ENCODE measurements around the gene SLC29A1. TPM values are rescaled to one million over a fixed set of nuclear protein-coding genes. Genes with fewer than 3 reads are reported as not detected.

The SLC29A1 gene
- total and polyA plus RNA-seq, 4 donors, result 15.1 to 67.2 (median 16.7) TPM

GRCh38 chr6:44228836-44229235, 5.4 kb downstream of the SLC29A1 start:
- Histone ChIP-seq H3K36me3 (ENCODE audit: control insufficient read depth in 4 of 4, insufficient read depth in 3 of 4, low read depth in 1 of 4, low read length in 3 of 4) (peaks cover 0 to 4% (median 2%) of the 10 kb centered on the region in 4 donors), H3K4me3 (ENCODE audit: low read depth in 1 of 3, low read length in 3 of 3) (no peak overlapping the region), H3K27me3 (ENCODE audit: control insufficient read depth in 4 of 4, insufficient read depth in 4 of 4, low read length in 3 of 4) (no peaks in the 10 kb centered on the region), H3K9ac (ENCODE audit: low read depth in 1 of 2, low read length in 2 of 2) (peak overlapping the region in 1 of 2 donors; percentile 14), H3K4me1 (ENCODE audit: control insufficient read depth in 4 of 4, insufficient read depth in 4 of 4, low read length in 3 of 4) (peaks cover 43 to 92% (median 81%) of the 10 kb centered on the region in 4 donors), H3K27ac (ENCODE audit: low read depth in 1 of 2, low read length in 2 of 2) (peak overlapping the region; percentile 69 to 75), H3K9me3 (ENCODE audit: control insufficient read depth in 4 of 4, low read length in 3 of 4) (no peaks in the 10 kb centered on the region)
- WGBS, result 35% methylated on average over 5 of the region's 5 CpGs
- DNase-seq (ENCODE audit: low spot score), result no peak
- TF ChIP-seq TAF1 (conservative IDR thresholded peaks at IDR 0.05) (no peak), YY1 (IDR thresholded peaks at IDR 0.05) (no peak), NR2F2 (IDR thresholded peaks at IDR 0.05) (peak; percentile 7), EGR1 (IDR thresholded peaks at IDR 0.05; ENCODE audit: low read depth in 2 of 2) (no peak)

GRCh38 chr6:44229376-44230033, 6.1 kb downstream of the SLC29A1 start:
- Histone ChIP-seq H3K9ac (ENCODE audit: low read depth in 1 of 2, low read length in 2 of 2) (no peak overlapping the region), H3K36me3 (ENCODE audit: control insufficient read depth in 4 of 4, insufficient read depth in 3 of 4, low read depth in 1 of 4, low read length in 3 of 4) (peaks cover 0 to 4% (median 2%) of the 10 kb centered on the region in 4 donors), H3K9me3 (ENCODE audit: control insufficient read depth in 4 of 4, low read length in 3 of 4) (no peaks in the 10 kb centered on the region), H3K4me1 (ENCODE audit: control insufficient read depth in 4 of 4, insufficient read depth in 4 of 4, low read length in 3 of 4) (peaks cover 42 to 92% (median 81%) of the 10 kb centered on the region in 4 donors), H3K27ac (ENCODE audit: low read depth in 1 of 2, low read length in 2 of 2) (peak overlapping the region; percentile 69 to 75), H3K27me3 (ENCODE audit: control insufficient read depth in 4 of 4, insufficient read depth in 4 of 4, low read length in 3 of 4) (no peaks in the 10 kb centered on the region), H3K4me3 (ENCODE audit: low read depth in 1 of 3, low read length in 3 of 3) (no peak overlapping the region)
- TF ChIP-seq CTCF (IDR thresholded peaks at IDR 0.05; ENCODE audit: low read depth, low read length, missing input control), result no peak
- TF ChIP-seq SP1 (IDR thresholded peaks at IDR 0.05), result peak; percentile 76
- peak; percentile 49 for TF ChIP-seq MAX (IDR thresholded peaks at IDR 0.05)
- peak; percentile 89 to 92 for TF ChIP-seq RXRA (IDR thresholded peaks at IDR 0.05)
- TF ChIP-seq YY1 (IDR thresholded peaks at IDR 0.05), result peak; percentile 75
- TF ChIP-seq RAD21 (IDR thresholded peaks at IDR 0.05), result peak; percentile 26 to 41
- peak in 1 of 2 donors; percentile 16 for TF ChIP-seq EGR1 (IDR thresholded peaks at IDR 0.05; ENCODE audit: low read depth in 2 of 2)
- peak; percentile 63 to 79 for TF ChIP-seq HNF4A (conservative IDR thresholded peaks at IDR 0.05)
- peak; percentile 29 for TF ChIP-seq REST (IDR thresholded peaks at IDR 0.05)
- TF ChIP-seq ZBTB33 (IDR thresholded peaks at IDR 0.05), result peak; percentile 42
- no peak for TF ChIP-seq FOXA1 (IDR thresholded peaks at IDR 0.05)
- peak; percentile 26 for TF ChIP-seq ATF3 (IDR thresholded peaks at IDR 0.05)
- no peak for TF ChIP-seq FOXA2 (IDR thresholded peaks at IDR 0.05)
- no peak for TF ChIP-seq NR2F2 (IDR thresholded peaks at IDR 0.05)
- no peak for TF ChIP-seq HNF4G (IDR thresholded peaks at IDR 0.05)
- no peak for TF ChIP-seq GABPA (IDR thresholded peaks at IDR 0.05 in 1 of 2, conservative IDR thresholded peaks at IDR 0.05 in 1 of 2)
- peak in 1 of 2 donors; percentile 54 for TF ChIP-seq JUND (IDR thresholded peaks at IDR 0.05)
- TF ChIP-seq TAF1 (conservative IDR thresholded peaks at IDR 0.05), result no peak
- DNase-seq (ENCODE audit: low spot score), result no peak
- 49% methylated on average over 11 of the region's 11 CpGs for WGBS
